A673 (cell line): ENCODE data around the gene EXOC3L1.

Source experiments
- CTCF ChIP-seq: fragments of 300-800, 200-600 bp; sonication (generic); conservative IDR thresholded peaks from 2 replicates; pipeline ENCODE4 v1.5.1; 2017; ENCODE audit warnings: low read depth, mild to moderate bottlenecking, antibody characterized with exemption, low read length, moderate library complexity, mixed read lengths
- EZH2 ChIP-seq: fragments of 200-600 bp; sonication (generic); IDR thresholded peaks from 2 replicates; pipeline ENCODE4 v1.6.1; 2017; ENCODE audit warnings: borderline replicate concordance, low read depth, mild to moderate bottlenecking, mixed read lengths, antibody characterized with exemption, low read length; ENCODE audit not compliant: poor library complexity, severe bottlenecking

GRCh38 chr16:67190448-67191399, 788 bp upstream of the EXOC3L1 start:
- TF ChIP-seq CTCF (no peak), EZH2 (no peak)
